Measurements from ENCODE around the gene RHEB. TPM values are rescaled to one million over a fixed set of nuclear protein-coding genes. Genes with fewer than 3 reads are reported as not detected.

The RHEB gene
- total and polyA plus RNA-seq, 2 experiments from 2014 or later, result 111 to 135 TPM

GRCh38 chr7:151513133-151513532 is 6.6 kb downstream of the RHEB start:
- H3K36me3 ChIP-seq (replicated peaks; ENCODE audit: insufficient read depth, low read depth), result no peaks in the 10 kb centered on the region
- H3K9me3 ChIP-seq (ENCODE audit: low read depth), result no peaks in the 10 kb centered on the region
- no peak overlapping the region for H3K4me3 ChIP-seq
- no peak overlapping the region for H3K27ac ChIP-seq
- no peak overlapping the region for H3K4me2 ChIP-seq
- WGBS (ENCODE audit: low lambda C conversion rate, missing lambda C conversion rate), result 100% methylated on average over 1 of the region's 1 CpG
- H4K20me1 ChIP-seq (ENCODE audit: insufficient read depth, poor library complexity, severe bottlenecking), result peaks cover 99% of the 10 kb centered on the region
- DNase-seq (ENCODE audit: low spot score), result no peak
- TF ChIP-seq EZH2 (IDR thresholded peaks at IDR 0.05; ENCODE audit: borderline replicate concordance) (no peak), EZH2phosphoT487 (IDR thresholded peaks at IDR 0.05; ENCODE audit: low read depth, severe bottlenecking, unreplicated experiment) (no peak)
- TF ChIP-seq, protein P1, sequence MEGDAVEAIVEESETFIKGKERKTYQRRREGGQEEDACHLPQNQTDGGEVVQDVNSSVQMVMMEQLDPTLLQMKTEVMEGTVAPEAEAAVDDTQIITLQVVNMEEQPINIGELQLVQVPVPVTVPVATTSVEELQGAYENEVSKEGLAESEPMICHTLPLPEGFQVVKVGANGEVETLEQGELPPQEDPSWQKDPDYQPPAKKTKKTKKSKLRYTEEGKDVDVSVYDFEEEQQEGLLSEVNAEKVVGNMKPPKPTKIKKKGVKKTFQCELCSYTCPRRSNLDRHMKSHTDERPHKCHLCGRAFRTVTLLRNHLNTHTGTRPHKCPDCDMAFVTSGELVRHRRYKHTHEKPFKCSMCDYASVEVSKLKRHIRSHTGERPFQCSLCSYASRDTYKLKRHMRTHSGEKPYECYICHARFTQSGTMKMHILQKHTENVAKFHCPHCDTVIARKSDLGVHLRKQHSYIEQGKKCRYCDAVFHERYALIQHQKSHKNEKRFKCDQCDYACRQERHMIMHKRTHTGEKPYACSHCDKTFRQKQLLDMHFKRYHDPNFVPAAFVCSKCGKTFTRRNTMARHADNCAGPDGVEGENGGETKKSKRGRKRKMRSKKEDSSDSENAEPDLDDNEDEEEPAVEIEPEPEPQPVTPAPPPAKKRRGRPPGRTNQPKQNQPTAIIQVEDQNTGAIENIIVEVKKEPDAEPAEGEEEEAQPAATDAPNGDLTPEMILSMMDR (IDR thresholded peaks at IDR 0.05; ENCODE audit: poor library complexity), result no peak
- peaks cover 2% of the 10 kb centered on the region for H3K4me1 ChIP-seq (ENCODE audit: insufficient read depth)
- no peaks in the 10 kb centered on the region for H3K9me2 ChIP-seq (replicated peaks; ENCODE audit: insufficient read depth)
- H3K79me2 ChIP-seq, result peaks cover 100% of the 10 kb centered on the region
- no peaks in the 10 kb centered on the region for H3K27me3 ChIP-seq
- H2AFZ ChIP-seq, result no peak overlapping the region

DNA sequence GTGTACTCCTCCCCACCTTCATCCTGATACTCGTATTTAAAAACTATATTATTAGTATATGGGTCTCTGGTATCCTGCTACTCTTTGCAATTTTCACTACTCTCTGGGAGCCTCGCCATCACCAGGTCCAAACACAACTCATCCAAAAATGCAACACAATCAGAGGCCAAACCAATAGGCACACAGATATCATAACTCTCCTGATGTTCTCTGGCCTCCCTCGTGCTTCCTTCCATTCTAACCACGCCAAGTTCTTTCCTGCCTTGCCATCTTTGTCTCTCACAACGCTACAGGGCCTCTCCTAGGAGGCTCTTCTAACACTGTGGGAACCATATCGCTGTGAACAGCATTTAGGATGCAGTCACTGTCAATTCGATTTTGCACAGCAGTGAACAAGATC is 7.3 kb downstream of the RHEB start:
- peaks cover 100% of the 10 kb centered on the region for H3K79me2 ChIP-seq
- peaks cover 2% of the 10 kb centered on the region for H3K4me1 ChIP-seq (ENCODE audit: insufficient read depth)
- no peak for DNase-seq (ENCODE audit: low spot score)
- H4K20me1 ChIP-seq (ENCODE audit: insufficient read depth, poor library complexity, severe bottlenecking), result peaks cover 99% of the 10 kb centered on the region
- no peak overlapping the region for H3K27ac ChIP-seq
- H3K36me3 ChIP-seq (replicated peaks; ENCODE audit: insufficient read depth, low read depth), result no peaks in the 10 kb centered on the region
- no peaks in the 10 kb centered on the region for H3K27me3 ChIP-seq
- WGBS (ENCODE audit: low lambda C conversion rate, missing lambda C conversion rate), result 91% methylated on average over 7 of the region's 7 CpGs
- H3K4me3 ChIP-seq, result no peak overlapping the region
- H2AFZ ChIP-seq, result no peak overlapping the region
- TF ChIP-seq, protein P1 (IDR thresholded peaks at IDR 0.05; ENCODE audit: poor library complexity), result no peak
- TF ChIP-seq EZH2 (IDR thresholded peaks at IDR 0.05; ENCODE audit: borderline replicate concordance), result no peak
- no peak for TF ChIP-seq EZH2phosphoT487 (IDR thresholded peaks at IDR 0.05; ENCODE audit: low read depth, severe bottlenecking, unreplicated experiment)
- no peaks in the 10 kb centered on the region for H3K9me2 ChIP-seq (replicated peaks; ENCODE audit: insufficient read depth)
- no peaks in the 10 kb centered on the region for H3K9me3 ChIP-seq (ENCODE audit: low read depth)
- no peak overlapping the region for H3K4me2 ChIP-seq

DNA sequence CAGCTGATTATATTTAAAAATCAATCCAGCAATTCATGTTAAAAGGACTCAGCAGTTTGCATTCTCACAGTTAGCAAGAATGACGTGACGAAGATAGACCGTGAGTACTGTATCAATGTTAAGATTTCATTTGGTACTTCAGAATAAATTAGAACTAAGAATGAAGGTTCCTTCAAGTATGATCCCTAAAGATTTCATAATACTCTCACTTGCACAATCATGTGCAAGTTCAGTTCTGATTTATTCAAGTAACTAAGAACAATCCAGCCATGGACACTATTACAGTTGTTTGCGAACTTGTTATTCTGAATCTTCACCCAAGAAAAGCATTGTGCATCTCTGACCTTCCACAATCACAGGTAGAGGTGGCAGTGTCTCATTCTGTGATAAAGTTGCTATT is 7.7 kb downstream of the RHEB start:
- Histone ChIP-seq H3K27me3 (no peaks in the 10 kb centered on the region), H2AFZ (no peak overlapping the region), H3K4me2 (no peak overlapping the region), H3K4me3 (no peak overlapping the region), H3K9me2 (replicated peaks; ENCODE audit: insufficient read depth) (no peaks in the 10 kb centered on the region), H3K79me2 (peaks cover 100% of the 10 kb centered on the region), H4K20me1 (ENCODE audit: insufficient read depth, poor library complexity, severe bottlenecking) (peaks cover 99% of the 10 kb centered on the region), H3K4me1 (ENCODE audit: insufficient read depth) (peaks cover 2% of the 10 kb centered on the region), H3K36me3 (replicated peaks; ENCODE audit: insufficient read depth, low read depth) (no peaks in the 10 kb centered on the region), H3K9me3 (ENCODE audit: low read depth) (no peaks in the 10 kb centered on the region), H3K27ac (no peak overlapping the region)
- no peak for DNase-seq (ENCODE audit: low spot score)
- 96% methylated on average over 4 of the region's 4 CpGs for WGBS (ENCODE audit: low lambda C conversion rate, missing lambda C conversion rate)
- TF ChIP-seq EZH2 (IDR thresholded peaks at IDR 0.05; ENCODE audit: borderline replicate concordance) (no peak), EZH2phosphoT487 (IDR thresholded peaks at IDR 0.05; ENCODE audit: low read depth, severe bottlenecking, unreplicated experiment) (no peak)
- TF ChIP-seq, protein P1 (IDR thresholded peaks at IDR 0.05; ENCODE audit: poor library complexity), result no peak

DNA sequence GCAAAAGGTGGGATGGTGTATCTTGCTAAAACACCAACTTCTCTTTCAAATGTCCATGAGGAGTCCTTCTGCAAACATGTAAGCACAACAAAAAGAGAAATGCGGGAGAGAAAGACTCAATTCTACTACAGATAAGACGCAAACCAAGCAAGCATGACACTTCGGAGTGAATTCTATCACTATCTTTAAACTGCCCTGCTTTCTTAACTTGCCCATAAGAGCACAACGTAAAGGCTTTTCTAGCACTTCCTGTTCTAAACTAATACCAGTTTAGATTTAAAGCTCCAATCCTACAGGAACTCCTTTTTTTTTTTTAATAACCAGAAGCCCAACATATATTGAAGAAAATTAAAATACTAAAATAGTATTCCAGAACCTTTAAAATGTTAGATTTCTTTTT is 8.4 kb downstream of the RHEB start:
- Histone ChIP-seq H3K9me3 (ENCODE audit: low read depth) (no peaks in the 10 kb centered on the region), H3K4me3 (no peak overlapping the region), H3K36me3 (replicated peaks; ENCODE audit: insufficient read depth, low read depth) (no peaks in the 10 kb centered on the region), H3K27me3 (no peaks in the 10 kb centered on the region), H2AFZ (no peak overlapping the region), H3K4me2 (no peak overlapping the region), H3K4me1 (ENCODE audit: insufficient read depth) (peaks cover 2% of the 10 kb centered on the region), H3K27ac (no peak overlapping the region), H3K79me2 (peaks cover 100% of the 10 kb centered on the region), H3K9me2 (replicated peaks; ENCODE audit: insufficient read depth) (no peaks in the 10 kb centered on the region), H4K20me1 (ENCODE audit: insufficient read depth, poor library complexity, severe bottlenecking) (peaks cover 99% of the 10 kb centered on the region)
- WGBS (ENCODE audit: low lambda C conversion rate, missing lambda C conversion rate), result 85% methylated on average over 4 of the region's 4 CpGs
- DNase-seq (ENCODE audit: low spot score), result no peak
- no peak for TF ChIP-seq EZH2 (IDR thresholded peaks at IDR 0.05; ENCODE audit: borderline replicate concordance)
- TF ChIP-seq, protein P1 (IDR thresholded peaks at IDR 0.05; ENCODE audit: poor library complexity), result no peak
- TF ChIP-seq EZH2phosphoT487 (IDR thresholded peaks at IDR 0.05; ENCODE audit: low read depth, severe bottlenecking, unreplicated experiment), result no peak

Data from hepatocyte (in vitro differentiated cells).